ENCODE results near the gene DTNA. TPM values are rescaled to one million over a fixed set of nuclear protein-coding genes. Genes with fewer than 3 reads are reported as not detected.
"Not testable (repeated sequence)": the region's sequence is repeated elsewhere in the genome, so short reads cannot be mapped to it uniquely, and the experiment has no call there.

Gene DTNA
- total and polyA plus RNA-seq, 2 donors (not counting 1 experiment from before 2014, with no cell fraction given) = 38.8 to 49.8 TPM

DNA sequence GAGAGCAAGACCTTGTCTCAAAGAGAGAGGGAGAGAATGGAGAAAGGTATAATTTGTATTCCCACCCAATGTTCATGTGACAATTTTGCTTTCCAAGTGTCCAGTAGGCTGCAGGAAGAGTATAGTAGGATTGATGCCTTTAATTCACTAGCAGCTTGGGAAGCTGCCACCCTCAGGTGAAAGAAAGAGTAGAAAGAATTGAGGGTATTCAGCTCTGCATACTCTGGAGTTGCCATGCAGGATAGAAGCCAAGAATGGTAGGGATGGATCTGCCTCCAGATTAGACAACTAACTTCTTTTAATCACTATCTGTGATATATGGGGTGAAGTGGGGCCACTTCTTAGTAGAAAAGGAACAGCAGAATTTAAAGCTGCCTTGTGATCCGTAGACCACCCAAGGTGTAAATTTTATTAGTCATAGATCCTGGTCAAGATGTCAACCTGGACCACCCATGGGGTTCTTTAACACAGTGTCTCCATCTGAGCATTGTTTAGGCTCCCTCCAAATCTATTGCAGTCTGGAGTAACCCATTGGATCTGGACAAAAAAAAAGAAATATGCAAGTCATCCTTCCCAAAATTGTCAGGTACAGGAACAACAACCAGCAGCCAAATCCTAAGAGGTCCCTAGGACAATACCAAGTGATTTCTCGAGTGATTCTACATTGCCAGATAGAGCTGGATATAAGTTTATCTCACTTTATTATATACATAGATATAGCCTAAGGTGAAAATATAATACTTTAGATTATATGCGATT, 33.1 kb upstream of the DTNA start:
- H3K27ac ChIP-seq (ENCODE audit: insufficient read depth, low read length) = no peak overlapping the region
- H3K27me3 ChIP-seq (ENCODE audit: control insufficient read depth, insufficient read depth, low read length) = no peaks in the 10 kb centered on the region
- no peaks in the 10 kb centered on the region for H4K20me1 ChIP-seq (ENCODE audit: control insufficient read depth, extremely low read depth, insufficient read depth, low read length)
- no peak for TF ChIP-seq EZH2 (IDR thresholded peaks at IDR 0.05; ENCODE audit: low read length, missing control alignments)
- TF ChIP-seq CTCF (conservative IDR thresholded peaks at IDR 0.05 in 1 of 2, IDR thresholded peaks at IDR 0.05 in 1 of 2; ENCODE audit: low read depth in 1 of 2, low read length in 2 of 2) = no peak
- DNase-seq (ENCODE audit: low read depth in 2 of 2) = no peak
- H3K9me3 ChIP-seq (ENCODE audit: control insufficient read depth, insufficient read depth, low read depth, low read length) = no peaks in the 10 kb centered on the region
- no peak overlapping the region for H3K9ac ChIP-seq (ENCODE audit: insufficient read depth, low read length)
- no peaks in the 10 kb centered on the region for H3K36me3 ChIP-seq (ENCODE audit: control insufficient read depth, insufficient read depth, low read length)
- H2AFZ ChIP-seq (ENCODE audit: low read length) = no peak overlapping the region
- H3K79me2 ChIP-seq (ENCODE audit: control insufficient read depth, insufficient read depth, low read length) = no peaks in the 10 kb centered on the region
- H3K4me2 ChIP-seq (ENCODE audit: extremely low read depth, insufficient read depth, low read length) = no peak overlapping the region
- no peaks in the 10 kb centered on the region for H3K4me1 ChIP-seq (ENCODE audit: control insufficient read depth, extremely low read depth, insufficient read depth, low read length)
- H3K4me3 ChIP-seq (replicated peaks in 1 of 4; ENCODE audit: control extremely low read depth in 1 of 4, insufficient read depth in 1 of 4, low read depth in 3 of 4, low read length in 4 of 4) = no peak overlapping the region

GRCh38 chr18:34689750-34690149, 20.3 kb upstream of the DTNA start:
- not testable (repeated sequence) for H3K9ac ChIP-seq (ENCODE audit: insufficient read depth, low read length); H2AFZ ChIP-seq (ENCODE audit: low read length); H3K9me3 ChIP-seq (ENCODE audit: control insufficient read depth, insufficient read depth, low read depth, low read length); H3K79me2 ChIP-seq (ENCODE audit: control insufficient read depth, insufficient read depth, low read length); H4K20me1 ChIP-seq (ENCODE audit: control insufficient read depth, extremely low read depth, insufficient read depth, low read length); H3K27me3 ChIP-seq (ENCODE audit: control insufficient read depth, insufficient read depth, low read length); H3K36me3 ChIP-seq (ENCODE audit: control insufficient read depth, insufficient read depth, low read length); H3K4me2 ChIP-seq (ENCODE audit: extremely low read depth, insufficient read depth, low read length); H3K27ac ChIP-seq (ENCODE audit: insufficient read depth, low read length); H3K4me1 ChIP-seq (ENCODE audit: control insufficient read depth, extremely low read depth, insufficient read depth, low read length); H3K4me3 ChIP-seq (replicated peaks in 1 of 4; ENCODE audit: control extremely low read depth in 1 of 4, insufficient read depth in 1 of 4, low read depth in 3 of 4, low read length in 4 of 4)
- DNase-seq (ENCODE audit: low read depth in 2 of 2) = peak in 1 of 2 donors; percentile 23

GRCh38 chr18:34691614-34692013, 18.5 kb upstream of the DTNA start:
- DNase-seq (ENCODE audit: low read depth in 2 of 2) = no peak
- Histone ChIP-seq H3K36me3 (ENCODE audit: control insufficient read depth, insufficient read depth, low read length) (no peaks in the 10 kb centered on the region), H3K4me2 (ENCODE audit: extremely low read depth, insufficient read depth, low read length) (no peak overlapping the region), H3K9me3 (ENCODE audit: control insufficient read depth, insufficient read depth, low read depth, low read length) (no peaks in the 10 kb centered on the region), H3K27ac (ENCODE audit: insufficient read depth, low read length) (no peak overlapping the region), H2AFZ (ENCODE audit: low read length) (no peak overlapping the region), H3K27me3 (ENCODE audit: control insufficient read depth, insufficient read depth, low read length) (no peaks in the 10 kb centered on the region), H4K20me1 (ENCODE audit: control insufficient read depth, extremely low read depth, insufficient read depth, low read length) (no peaks in the 10 kb centered on the region), H3K9ac (ENCODE audit: insufficient read depth, low read length) (no peak overlapping the region), H3K4me1 (ENCODE audit: control insufficient read depth, extremely low read depth, insufficient read depth, low read length) (no peaks in the 10 kb centered on the region), H3K4me3 (replicated peaks in 1 of 4; ENCODE audit: control extremely low read depth in 1 of 4, insufficient read depth in 1 of 4, low read depth in 3 of 4, low read length in 4 of 4) (no peak overlapping the region), H3K79me2 (ENCODE audit: control insufficient read depth, insufficient read depth, low read length) (no peaks in the 10 kb centered on the region)
- TF ChIP-seq CTCF (conservative IDR thresholded peaks at IDR 0.05 in 1 of 2, IDR thresholded peaks at IDR 0.05 in 1 of 2; ENCODE audit: low read depth in 1 of 2, low read length in 2 of 2) (no peak), EZH2 (IDR thresholded peaks at IDR 0.05; ENCODE audit: low read length, missing control alignments) (no peak)

Data from fibroblast of lung (primary cell).